Hypothalamus (tissue), 51 donors: ENCODE measurements around the gene CHKA.

ENCODE experiments used
- DNase-seq, 51 donors: peaks; one replicate each; lab custom pipeline; 2025; lab: John Stamatoyannopoulos, UW

CHKA gene

GRCh38 chr11:68037411-68038225 lies 83.6 kb downstream of the CHKA start:
- DNase-seq, result peak in 5 of 51 donors; percentile 11 to 27 (median 16)

DNA sequence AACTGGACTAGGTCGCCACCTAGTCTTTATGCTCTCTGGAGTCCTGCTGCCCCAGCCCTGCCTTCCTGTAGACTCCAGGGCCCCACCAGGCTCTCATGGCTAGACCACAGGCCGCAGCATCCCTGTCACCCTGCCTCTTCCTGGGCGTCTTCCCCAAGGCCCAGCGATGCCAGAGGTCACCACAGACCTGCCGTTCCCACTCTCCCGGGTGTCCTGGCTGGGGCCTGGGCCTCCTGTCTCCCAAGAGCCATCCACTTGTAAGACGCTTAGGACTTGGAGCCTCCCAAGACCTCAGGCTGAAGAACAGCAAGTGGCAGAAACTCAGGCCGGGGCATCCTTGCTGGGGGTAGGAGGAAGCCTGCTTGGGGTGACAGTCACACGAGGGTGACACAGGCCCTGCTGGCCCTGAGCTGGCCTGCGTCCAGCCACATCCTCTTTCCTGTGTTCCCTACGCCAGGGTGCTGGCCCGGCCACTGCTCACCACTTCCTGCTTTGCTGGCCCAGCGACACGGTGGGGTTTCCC lies 84.4 kb downstream of the CHKA start:
- peak in 10 of 51 donors; percentile 14 to 41 (median 32) for DNase-seq

DNA sequence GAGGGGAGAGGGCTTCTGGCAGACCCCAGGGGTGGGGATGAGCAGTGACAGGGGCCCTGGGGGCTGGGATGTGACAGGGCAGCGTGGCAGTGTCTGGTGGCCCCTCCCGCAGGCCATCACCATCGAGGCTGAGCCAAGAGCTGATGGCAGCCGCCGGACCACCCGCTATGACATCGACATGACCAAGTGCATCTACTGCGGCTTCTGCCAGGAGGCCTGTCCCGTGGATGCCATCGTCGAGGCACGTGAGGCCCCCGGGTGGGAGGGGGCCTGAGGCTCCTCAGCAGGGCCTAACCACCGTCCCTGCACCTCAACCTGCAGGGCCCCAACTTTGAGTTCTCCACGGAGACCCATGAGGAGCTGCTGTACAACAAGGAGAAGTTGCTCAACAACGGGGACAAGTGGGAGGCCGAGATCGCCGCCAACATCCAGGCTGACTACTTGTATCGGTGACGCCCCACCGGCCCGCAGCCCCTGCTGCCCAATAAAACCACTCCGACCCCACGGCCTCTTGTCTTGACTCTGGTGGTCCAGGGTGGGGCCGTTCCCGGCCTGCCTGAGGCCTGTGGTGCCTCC lies 85.0 kb downstream of the CHKA start:
- DNase-seq, result no peak

GRCh38 chr11:68035266-68035876 lies 85.8 kb downstream of the CHKA start:
- no peak for DNase-seq

GRCh38 chr11:68033708-68034045 lies 87.5 kb downstream of the CHKA start:
- DNase-seq, result peak in 4 of 51 donors; percentile 15 to 26 (median 22)

GRCh38 chr11:68032997-68033707 lies 88.0 kb downstream of the CHKA start:
- no peak for DNase-seq

DNA sequence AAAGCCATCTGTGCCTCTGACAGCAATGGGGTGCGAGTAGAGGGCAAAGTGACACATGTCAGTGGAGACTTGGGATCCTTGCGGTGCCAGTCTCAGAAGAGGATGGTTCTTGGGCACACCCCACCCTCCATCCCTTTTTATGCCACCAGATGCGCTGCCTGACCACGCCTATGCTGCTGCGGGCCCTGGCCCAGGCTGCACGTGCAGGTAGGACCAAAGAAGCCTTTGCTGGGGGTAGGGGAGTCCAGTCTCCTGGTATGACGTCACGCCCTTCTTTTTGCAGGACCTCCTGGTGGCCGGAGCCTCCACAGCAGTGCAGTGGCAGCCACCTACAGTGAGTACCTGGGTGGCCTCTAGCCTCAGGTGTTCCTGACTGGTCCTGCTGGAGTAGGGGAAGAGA lies 89.2 kb downstream of the CHKA start:
- DNase-seq, result no peak

DNA sequence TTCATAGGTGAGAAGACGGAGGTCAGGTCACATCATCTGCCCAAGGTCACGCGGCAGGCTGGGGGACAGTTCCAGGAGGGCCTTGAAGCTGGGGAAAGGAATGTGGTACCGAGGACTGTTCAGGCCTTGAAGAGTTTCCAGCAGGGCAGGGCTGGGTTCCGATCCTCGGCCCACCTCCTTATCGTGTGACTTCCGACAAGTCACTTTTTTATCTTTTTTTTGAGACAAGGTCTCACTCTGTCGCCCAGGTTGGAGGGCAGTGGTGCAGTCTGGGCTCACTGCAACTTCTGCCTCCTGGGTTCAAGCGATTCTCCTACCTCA lies 90.1 kb downstream of the CHKA start:
- no peak for DNase-seq

- peak; percentile 87 to 99 (median 96) for DNase-seq
Measured at GRCh38 chr11:68030318-68031143, 90.7 kb downstream of the CHKA start, which contains the start of gene NDUFS8. NDUFS8 (plus strand) TSS chr11:68030681; CDS start chr11:68032152, 1,471 bp downstream.

- DNase-seq, result no peak
Measured at GRCh38 chr11:68028802-68029545, 92.2 kb downstream of the CHKA start.

GRCh38 chr11:68027667-68028066 lies 93.5 kb downstream of the CHKA start:
- DNase-seq, result no peak

- DNase-seq, result no peak
Measured at GRCh38 chr11:68026391-68027105, 94.6 kb downstream of the CHKA start.

DNA sequence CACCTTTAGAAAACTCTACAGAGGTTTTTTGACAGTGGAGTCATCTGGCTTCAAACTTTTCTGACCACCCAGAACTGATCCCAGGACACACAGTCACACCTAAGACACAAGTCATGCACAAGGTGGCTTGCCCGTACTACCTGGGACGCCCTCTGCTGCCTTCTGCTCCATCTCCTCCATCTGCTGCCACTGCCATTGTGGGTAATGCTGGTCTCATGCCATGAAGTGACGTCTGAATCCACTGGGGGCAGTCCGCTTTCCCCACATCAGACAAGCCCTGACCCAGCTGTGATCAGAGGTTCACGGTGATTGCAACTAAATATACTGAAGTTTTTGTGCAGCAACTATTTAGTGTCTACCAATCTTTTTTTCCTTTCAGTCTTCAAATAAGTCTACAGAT lies 96.1 kb downstream of the CHKA start:
- no peak for DNase-seq

DNA sequence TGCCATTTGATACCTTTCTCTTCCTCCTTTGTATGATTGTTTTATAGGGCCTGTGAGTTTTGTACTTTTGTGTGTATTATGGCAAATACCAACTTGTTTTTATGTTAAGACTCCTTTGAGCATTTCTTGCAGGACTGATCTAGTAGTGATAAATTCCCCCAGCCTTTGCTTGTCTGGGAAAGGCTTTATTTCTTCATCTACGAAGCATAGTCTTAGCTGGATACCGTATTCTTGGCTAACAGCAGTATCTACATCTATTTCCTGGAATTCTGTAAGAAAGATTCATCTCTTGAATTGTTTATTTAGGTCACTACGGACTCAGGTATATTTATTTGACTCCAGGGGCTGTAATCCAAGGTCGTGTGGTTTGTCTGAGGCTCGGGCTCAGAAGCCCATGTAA lies 96.7 kb downstream of the CHKA start:
- DNase-seq, result no peak

DNA sequence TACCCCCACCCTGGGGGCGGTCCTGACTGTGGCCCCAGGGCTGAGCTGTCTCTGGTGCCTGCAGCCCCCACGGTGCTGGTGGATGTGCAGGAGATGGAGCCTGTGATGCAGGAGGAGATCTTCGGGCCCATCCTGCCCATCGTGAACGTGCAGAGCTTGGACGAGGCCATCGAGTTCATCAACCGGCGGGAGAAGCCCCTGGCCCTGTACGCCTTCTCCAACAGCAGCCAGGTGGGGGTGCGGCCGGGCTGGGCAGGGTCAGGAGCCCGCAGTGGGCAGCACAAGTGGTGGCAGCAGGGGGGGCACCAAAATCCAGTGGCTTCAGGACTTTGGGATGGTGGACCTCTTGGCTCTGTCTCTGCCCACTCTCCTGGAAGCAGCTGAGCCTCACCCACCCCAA lies 98.7 kb downstream of the CHKA start:
- no peak for DNase-seq

- no peak for DNase-seq
Measured at GRCh38 chr11:68021167-68021787, 99.9 kb downstream of the CHKA start.

DNA sequence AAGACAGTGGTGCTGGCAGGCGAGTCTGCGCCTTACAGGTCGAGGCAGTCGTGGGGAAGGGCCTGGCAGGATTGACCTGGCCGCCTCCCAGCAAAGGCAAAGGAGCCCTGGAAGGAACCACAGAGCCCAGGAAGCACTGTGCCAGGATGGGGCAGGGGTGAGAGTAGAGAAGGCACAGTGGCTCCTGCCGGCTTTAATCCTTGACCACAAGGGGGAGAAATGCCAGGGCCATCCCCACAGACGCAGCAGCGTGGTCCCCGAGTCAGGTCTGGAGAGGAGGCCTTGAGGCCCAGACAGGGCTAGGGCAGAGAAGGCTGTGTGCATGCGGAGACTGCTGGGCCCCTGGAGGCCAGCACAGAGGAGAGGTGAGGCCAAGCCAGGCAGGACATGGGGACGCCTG lies 100.6 kb downstream of the CHKA start:
- peak in 2 of 51 donors; percentile 20 for DNase-seq

DNA sequence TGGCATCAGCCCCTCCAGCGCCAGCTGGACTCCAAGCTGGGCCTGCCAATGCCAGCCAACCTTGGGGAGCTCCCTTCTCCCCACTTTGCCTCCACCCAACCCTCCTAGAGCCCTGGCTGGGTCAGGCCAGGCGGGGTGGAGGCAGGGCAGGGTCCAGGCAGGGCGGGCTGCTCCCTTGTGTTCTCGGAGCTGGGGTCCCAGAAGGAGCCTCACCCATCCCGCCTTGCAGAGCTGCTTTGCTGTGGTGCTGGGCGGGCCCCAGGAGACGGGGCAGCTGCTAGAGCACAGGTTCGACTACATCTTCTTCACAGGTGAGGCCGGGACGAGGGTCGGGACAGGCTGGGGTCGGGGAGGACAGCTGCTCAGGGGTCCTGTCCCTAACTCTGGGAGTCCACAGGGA lies 101.7 kb downstream of the CHKA start:
- DNase-seq, result no peak
